Measurements from ENCODE around the gene ZNF224.

DNA sequence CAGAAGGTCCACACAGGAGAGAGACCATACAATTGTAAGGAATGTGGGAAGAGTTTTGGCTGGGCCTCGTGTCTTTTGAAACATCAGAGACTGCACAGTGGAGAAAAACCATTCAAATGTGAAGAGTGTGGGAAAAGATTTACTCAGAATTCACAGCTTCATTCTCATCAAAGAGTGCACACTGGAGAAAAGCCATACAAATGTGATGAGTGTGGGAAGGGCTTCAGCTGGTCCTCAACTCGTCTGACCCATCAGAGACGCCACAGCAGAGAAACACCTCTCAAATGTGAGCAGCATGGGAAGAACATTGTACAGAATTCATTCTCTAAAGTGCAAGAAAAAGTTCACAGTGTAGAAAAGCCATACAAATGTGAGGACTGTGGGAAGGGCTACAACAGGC lies 13.6 kb downstream of the ZNF224 start:
- TF ChIP-seq EGR1 (IDR thresholded peaks at IDR 0.05) (no peak), MAX (IDR thresholded peaks at IDR 0.05) (no peak), RAD21 (IDR thresholded peaks at IDR 0.05; ENCODE audit: low read depth) (no peak), TEAD4 (IDR thresholded peaks at IDR 0.05) (no peak), EP300 (IDR thresholded peaks at IDR 0.05; ENCODE audit: borderline replicate concordance) (no peak), REST (IDR thresholded peaks at IDR 0.05; ENCODE audit: low read depth) (no peak), CEBPB (IDR thresholded peaks at IDR 0.05) (no peak), TAF1 (IDR thresholded peaks at IDR 0.05; ENCODE audit: low read depth) (no peak), NFIC (IDR thresholded peaks at IDR 0.05) (no peak)

Measured in Ishikawa (cell line).